Fibroblast of lung (primary cell): Measurements from ENCODE around the gene MINDY4B.

Experiments used
- EZH2 ChIP-seq: IDR thresholded peaks from 2 replicates; pipeline ENCODE4 v1.5.1; 2012; ENCODE audit warnings: low read length, control low read depth, mild to moderate bottlenecking; ENCODE audit errors: missing control alignments
- TF ChIP-seq, protein P1 (sequence below), 2 donors: IDR thresholded peaks in 1 of 2; conservative IDR thresholded peaks in 1 of 2; 1 replicate in 1 of 2; 2 replicates in 1 of 2; pipeline ENCODE4 v1.5.1; 2011 to 2012; ENCODE audit warnings: low read length in 2 of 2, control low read depth in 1 of 2, inconsistent platforms in 1 of 2, low read depth in 1 of 2, mild to moderate bottlenecking in 1 of 2

DNA sequence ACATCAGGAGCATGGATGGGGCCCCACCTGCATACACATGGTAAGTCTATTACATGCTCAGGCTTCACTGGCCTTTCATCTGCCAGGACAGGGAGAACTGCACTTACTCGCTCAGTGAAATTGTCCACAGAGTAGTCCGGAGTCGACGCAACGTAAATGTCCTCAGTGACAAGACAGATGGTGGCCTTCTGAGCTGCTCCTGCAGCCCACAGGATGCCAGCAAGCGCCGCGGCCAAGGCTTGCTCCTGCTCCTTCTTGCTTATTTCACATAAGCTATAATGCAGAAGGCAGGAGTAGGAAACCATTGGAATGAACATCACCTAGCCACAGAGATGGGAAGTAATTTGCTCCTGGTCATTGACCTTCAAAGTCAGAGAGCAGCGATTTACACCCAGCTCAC lies 14.4 kb downstream of the MINDY4B start:
- TF ChIP-seq, protein P1, sequence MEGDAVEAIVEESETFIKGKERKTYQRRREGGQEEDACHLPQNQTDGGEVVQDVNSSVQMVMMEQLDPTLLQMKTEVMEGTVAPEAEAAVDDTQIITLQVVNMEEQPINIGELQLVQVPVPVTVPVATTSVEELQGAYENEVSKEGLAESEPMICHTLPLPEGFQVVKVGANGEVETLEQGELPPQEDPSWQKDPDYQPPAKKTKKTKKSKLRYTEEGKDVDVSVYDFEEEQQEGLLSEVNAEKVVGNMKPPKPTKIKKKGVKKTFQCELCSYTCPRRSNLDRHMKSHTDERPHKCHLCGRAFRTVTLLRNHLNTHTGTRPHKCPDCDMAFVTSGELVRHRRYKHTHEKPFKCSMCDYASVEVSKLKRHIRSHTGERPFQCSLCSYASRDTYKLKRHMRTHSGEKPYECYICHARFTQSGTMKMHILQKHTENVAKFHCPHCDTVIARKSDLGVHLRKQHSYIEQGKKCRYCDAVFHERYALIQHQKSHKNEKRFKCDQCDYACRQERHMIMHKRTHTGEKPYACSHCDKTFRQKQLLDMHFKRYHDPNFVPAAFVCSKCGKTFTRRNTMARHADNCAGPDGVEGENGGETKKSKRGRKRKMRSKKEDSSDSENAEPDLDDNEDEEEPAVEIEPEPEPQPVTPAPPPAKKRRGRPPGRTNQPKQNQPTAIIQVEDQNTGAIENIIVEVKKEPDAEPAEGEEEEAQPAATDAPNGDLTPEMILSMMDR (conservative IDR thresholded peaks at IDR 0.05 in 1 of 2, IDR thresholded peaks at IDR 0.05 in 1 of 2; ENCODE audit: low read depth in 1 of 2, low read length in 2 of 2): no peak
- TF ChIP-seq EZH2: no peak
